GM12878 (cell line): Measurements from ENCODE around the gene AHCY. TPM values are rescaled to one million over a fixed set of nuclear protein-coding genes. Genes with fewer than 3 reads are reported as not detected.

ENCODE experiments used
- ATAC-seq: fragments of 200-7000 bp; cut with Tn5 transposase; 3 replicates; pipeline ENCODE4 v1.9.1; 2020; ENCODE audit warnings: mild to moderate bottlenecking, moderate library complexity
- BruUV-seq: library from RNA; stranded (reverse); fragments of 400-500 nt; replicated peaks from 2 replicates; lab custom pipeline; 2021; lab: Mats Ljungman, UMichigan
- CTCF ChIA-PET: fragments of 300-600 bp; sonication (Branson Sonifier 250); formaldehyde crosslinking; extraction: SDS; loops from one replicate; lab custom pipeline; 2021; ENCODE audit warnings: inconsistent platforms; lab: Yijun Ruan, JAX
- POLR2A ChIA-PET: fragments of 350-600 bp; formaldehyde crosslinking; extraction: SDS; loops from one replicate; lab custom pipeline; 2021; ENCODE audit warnings: inconsistent platforms; lab: Charles Lee
- RAD21 ChIA-PET: fragments of 300-600 bp; sonication (Branson Sonifier 250); formaldehyde crosslinking; loops from one replicate; lab custom pipeline; 2023; ENCODE audit warnings: antibody characterized with exemption; ENCODE audit not compliant: unreplicated experiment; lab: Charles Lee
- SMC1A ChIA-PET: fragments of 300-600 bp; sonication (Branson Sonifier 250); formaldehyde crosslinking; loops from one replicate; lab custom pipeline; 2023; ENCODE audit not compliant: unreplicated experiment, uncharacterized antibody; lab: Charles Lee
- DNase-seq: peaks from one replicate; pipeline ENCODE4 v3.0.0-alpha.2; 2011; ENCODE audit warnings: low read depth, low spot score
- FAIRE-seq: peaks from 3 replicates; lab custom pipeline; 2011; peaks lifted over from hg19 to GRCh38; lab: Jason Lieb, UNC
- H2AFZ ChIP-seq: 2 replicates; pipeline ENCODE4 v1.6.0; 2011; ENCODE audit warnings: low read depth, low read length, control low read depth; ENCODE audit not compliant: control insufficient read depth
- H3K27ac ChIP-seq: 2 replicates; pipeline ENCODE4 v1.5.1; 2011; ENCODE audit warnings: control low read depth; ENCODE audit not compliant: control insufficient read depth, insufficient read depth
- H3K27me3 ChIP-seq, 2 experiments: replicated peaks in 1 of 2; 2 replicates each; pipeline versions ENCODE4 v1.6.0 to v1.6.1; 2011; ENCODE audit warnings: low read length in 1 of 2; ENCODE audit not compliant: control insufficient read depth in 2 of 2, insufficient read depth in 2 of 2
- H3K36me3 ChIP-seq, 2 experiments: 2 replicates each; pipeline ENCODE4 v1.5.1; 2011; ENCODE audit warnings: low read length in 1 of 2; ENCODE audit not compliant: control insufficient read depth in 2 of 2, insufficient read depth in 2 of 2
- H3K4me1 ChIP-seq: 2 replicates; pipeline ENCODE4 v1.6.1; 2011; ENCODE audit warnings: mild to moderate bottlenecking, low read length, moderate library complexity, mixed read lengths; ENCODE audit not compliant: control insufficient read depth, insufficient read depth
- H3K4me2 ChIP-seq: 2 replicates; pipeline ENCODE4 v1.6.0; 2011; ENCODE audit warnings: control low read depth; ENCODE audit not compliant: control insufficient read depth, insufficient read depth
- H3K4me3 ChIP-seq: fragments of 200-600 bp; sonication (generic); 2 replicates; pipeline ENCODE4 v1.5.1; 2016
- H3K79me2 ChIP-seq: 2 replicates; pipeline ENCODE4 v1.6.0; 2011; ENCODE audit warnings: low read length; ENCODE audit not compliant: control insufficient read depth, insufficient read depth
- H3K9ac ChIP-seq: 2 replicates; pipeline ENCODE4 v1.8.0; 2011; ENCODE audit warnings: low read length, control low read depth, mixed read lengths; ENCODE audit not compliant: control insufficient read depth, insufficient read depth
- H3K9me3 ChIP-seq: replicated peaks from 3 replicates; pipeline ENCODE4 v1.5.1; 2011; ENCODE audit warnings: mild to moderate bottlenecking, low read length; ENCODE audit not compliant: control insufficient read depth, insufficient read depth
- H4K20me1 ChIP-seq: 2 replicates; pipeline ENCODE4 v1.6.0; 2011; ENCODE audit not compliant: control insufficient read depth, insufficient read depth
- BACH1 ChIP-seq: fragments of 450-650 bp; IDR thresholded peaks from 2 replicates; pipeline ENCODE4 v1.6.1; 2017; ENCODE audit warnings: mild to moderate bottlenecking, borderline replicate concordance
- BRCA1 ChIP-seq: IDR thresholded peaks from 2 replicates; pipeline ENCODE4 v1.6.1; 2011; ENCODE audit warnings: low read depth, low read length, improper control_type of control experiment
- CHD2 ChIP-seq: IDR thresholded peaks from 2 replicates; pipeline ENCODE4 v1.6.1; 2011; ENCODE audit warnings: low read depth, low read length, improper control_type of control experiment, borderline replicate concordance
- CREB1 ChIP-seq: IDR thresholded peaks from 2 replicates; pipeline ENCODE4 v1.6.1; 2012; ENCODE audit warnings: low read depth, mild to moderate bottlenecking, inconsistent platforms
- FOS ChIP-seq: IDR thresholded peaks from 3 replicates; pipeline ENCODE4 v1.6.1; 2011; ENCODE audit warnings: borderline replicate concordance; ENCODE audit not compliant: insufficient read length; ENCODE audit errors: extremely low read depth
- GABPA ChIP-seq: IDR thresholded peaks from 2 replicates; pipeline ENCODE4 v1.6.1; 2014; ENCODE audit warnings: antibody characterized with exemption, low read depth, mild to moderate bottlenecking, inconsistent platforms
- HDAC6 ChIP-seq: fragments of 200-600 bp; sonication (generic); IDR thresholded peaks from one replicate; pipeline ENCODE4 v1.8.0; 2017; ENCODE audit warnings: antibody characterized with exemption; ENCODE audit not compliant: unreplicated experiment
- KLF5 ChIP-seq: fragments of 450-650 bp; IDR thresholded peaks from 2 replicates; pipeline ENCODE4 v1.6.1; 2014; ENCODE audit warnings: mild to moderate bottlenecking; ENCODE audit not compliant: partially characterized antibody
- PRDM15 ChIP-seq: fragments of 450-650 bp; formaldehyde crosslinking; IDR thresholded peaks from 2 replicates; pipeline ENCODE4 v1.4.0; 2020; ENCODE audit warnings: mild to moderate bottlenecking, moderate library complexity
- RELB ChIP-seq: fragments of 450-650 bp; IDR thresholded peaks from 2 replicates; pipeline ENCODE4 v1.6.1; 2017; ENCODE audit warnings: low read depth, mild to moderate bottlenecking, moderate library complexity
- SMAD1 ChIP-seq: fragments of 450-650 bp; IDR thresholded peaks from 2 replicates; pipeline ENCODE4 v1.6.1; 2018; ENCODE audit warnings: mild to moderate bottlenecking, low read depth; ENCODE audit not compliant: partially characterized antibody
- SREBF2 ChIP-seq: IDR thresholded peaks from 2 replicates; pipeline ENCODE4 v1.6.1; 2012; ENCODE audit warnings: mild to moderate bottlenecking, low read length
- SUPT20H ChIP-seq: IDR thresholded peaks from 2 replicates; pipeline ENCODE4 v1.6.1; 2011; ENCODE audit warnings: low read depth, mild to moderate bottlenecking, low read length, moderate library complexity, borderline replicate concordance; ENCODE audit not compliant: control insufficient read depth
- TCF3 ChIP-seq: IDR thresholded peaks from 2 replicates; pipeline ENCODE4 v1.6.1; 2012; ENCODE audit warnings: low read depth, mild to moderate bottlenecking, low read length, borderline replicate concordance; ENCODE audit not compliant: insufficient read depth
- WRNIP1 ChIP-seq: IDR thresholded peaks from 2 replicates; pipeline ENCODE4 v1.6.1; 2011; ENCODE audit warnings: low read depth, low read length, improper control_type of control experiment, borderline replicate concordance
- ZNF274 ChIP-seq: IDR thresholded peaks from one replicate; pipeline ENCODE4 v1.8.0; 2011; ENCODE audit not compliant: insufficient read length, insufficient read depth
- in situ Hi-C: fragments of 300-500 bp; cut with MboI; formaldehyde crosslinking; loops from 9 replicates; pipeline ENCODE4 v1.14.3; 2018; ENCODE audit warnings: mixed read lengths
- intact Hi-C: fragments of 100-400 bp; cut with micrococcal nuclease; formaldehyde crosslinking; loops from one replicate; pipeline ENCODE4 v1.14.2; 2022; ENCODE audit not compliant: unreplicated experiment
- polyA plus RNA-seq, 11 experiments: library from polyadenylated mRNA; depleted of rRNA in 4 of 11; unstranded in 6 of 11; stranded (reverse) in 5 of 11; fragments of >200 nt; fragmentation: Nextera tagmentation in 4 of 11; fragmentation: Illumina TruSeq in 1 of 11; extraction: Ambion mirVana in 4 of 11; extraction: Trizol in 1 of 11; gene quantifications; 1 replicate in 1 of 11; 2 replicates in 10 of 11; pipeline versions ENCODE4 v1.2.1 to v1.2.3, GENCODE V29; 2011 to 2016; ENCODE audit warnings: inconsistent platforms in 2 of 11, missing spikeins in 2 of 11, low read depth in 1 of 11
- total RNA-seq, 4 experiments: library from RNA; depleted of rRNA in 3 of 4; stranded (reverse); fragments of >200 nt in 3 of 4; fragmentation: Illumina TruSeq in 1 of 4; extraction: Trizol in 1 of 4; gene quantifications; 2 replicates each; pipeline versions ENCODE4 v1.2.1 to v1.2.3, GENCODE V29; 2013 to 2021

Gene AHCY
- total and polyA plus RNA-seq, 10 of the 15 experiments (the other 5 are each of a cell fraction or from before 2014, with no cell fraction given), result 84.9 to 223 (median 181) TPM

- TF ChIP-seq CHD2, result no peak
Measured at GRCh38 chr20:34235875-34236274, 67.3 kb downstream of the AHCY start (continued).

GRCh38 chr20:34233687-34234086, 69.5 kb downstream of the AHCY start:
- Histone ChIP-seq H3K27me3 (no peaks in the 10 kb centered on the region), H2AFZ (no peak overlapping the region), H3K27ac (no peak overlapping the region), H3K9ac (no peak overlapping the region), H3K4me3 (no peak overlapping the region), H3K36me3 (no peaks in the 10 kb centered on the region), H3K79me2 (no peaks in the 10 kb centered on the region), H3K4me2 (no peak overlapping the region), H4K20me1 (no peaks in the 10 kb centered on the region), H3K9me3 (no peaks in the 10 kb centered on the region; the same call in 1 of the 3 replicates), H3K4me1 (no peaks in the 10 kb centered on the region)
- intact Hi-C loops (no loop called here), in situ Hi-C loops (no loop called here)
- no peak for ATAC-seq
- ChIA-PET SMC1A (no interaction called here), RAD21 (no interaction called here), POLR2A (no interaction called here), CTCF (interaction anchor here (1.0 kb wide), 1 partner anchor 105 kb away, joined by 3 read pairs; no protein-coding TSS in a partner anchor)
- FAIRE-seq, result no peak
- BruUV-seq, result no TSS peak
- DNase-seq, result no peak
- TF ChIP-seq BACH1 (no peak), GABPA (no peak), SUPT20H (no peak), FOS (no peak), ZNF274 (no peak), TCF3 (no peak), WRNIP1 (no peak), KLF5 (no peak), SREBF2 (no peak), BRCA1 (no peak), RELB (no peak), CREB1 (no peak), HDAC6 (no peak), PRDM15 (CRISPR knock-in tag) (no peak), SMAD1 (no peak)
